Ovary (tissue), 3 donors: Measurements from ENCODE around the gene CORO6.
"Not testable (repeated sequence)": the region's sequence is repeated elsewhere in the genome, so short reads cannot be mapped to it uniquely, and the experiment has no call there.

Experiments
- POLR2A ChIP-seq: fragments of 450-650 bp; IDR thresholded peaks from one replicate; pipeline ENCODE4 v1.6.1; 2017; ENCODE audit warnings: antibody characterized with exemption, mild to moderate bottlenecking, moderate library complexity
- TF ChIP-seq, protein P1 (sequence below), 3 donors: fragments of 450-650 bp in 2 of 3; fragments of 200-600 bp in 1 of 3; IDR thresholded peaks; one replicate each; pipeline versions ENCODE4 v1.5.1 to v1.8.0; 2016 to 2022; ENCODE audit warnings: antibody characterized with exemption in 3 of 3, mild to moderate bottlenecking in 1 of 3
- donor health status: DM: no; HTN: no; CAD: no.

DNA sequence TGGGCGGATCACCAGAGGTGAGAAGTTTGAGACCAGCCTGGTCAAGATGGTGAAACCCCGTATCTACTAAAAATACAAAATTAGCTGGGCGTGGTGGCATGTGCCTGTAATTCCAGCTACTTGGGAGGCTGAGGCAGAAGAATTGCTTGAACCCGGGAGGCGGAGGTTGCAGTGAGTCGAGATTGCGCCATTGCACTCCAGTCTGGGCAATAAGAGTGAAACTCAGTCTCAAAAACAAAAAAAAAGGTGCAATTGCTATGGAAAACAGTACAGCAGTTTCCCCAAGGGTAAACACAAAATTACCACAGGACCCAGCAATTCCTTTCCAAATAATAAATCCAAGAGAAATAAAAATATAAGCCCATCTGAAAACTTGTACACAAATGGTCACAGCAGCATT is 29.2 kb upstream of the CORO6 start:
- not testable (repeated sequence) for TF ChIP-seq POLR2A
- TF ChIP-seq, protein P1, sequence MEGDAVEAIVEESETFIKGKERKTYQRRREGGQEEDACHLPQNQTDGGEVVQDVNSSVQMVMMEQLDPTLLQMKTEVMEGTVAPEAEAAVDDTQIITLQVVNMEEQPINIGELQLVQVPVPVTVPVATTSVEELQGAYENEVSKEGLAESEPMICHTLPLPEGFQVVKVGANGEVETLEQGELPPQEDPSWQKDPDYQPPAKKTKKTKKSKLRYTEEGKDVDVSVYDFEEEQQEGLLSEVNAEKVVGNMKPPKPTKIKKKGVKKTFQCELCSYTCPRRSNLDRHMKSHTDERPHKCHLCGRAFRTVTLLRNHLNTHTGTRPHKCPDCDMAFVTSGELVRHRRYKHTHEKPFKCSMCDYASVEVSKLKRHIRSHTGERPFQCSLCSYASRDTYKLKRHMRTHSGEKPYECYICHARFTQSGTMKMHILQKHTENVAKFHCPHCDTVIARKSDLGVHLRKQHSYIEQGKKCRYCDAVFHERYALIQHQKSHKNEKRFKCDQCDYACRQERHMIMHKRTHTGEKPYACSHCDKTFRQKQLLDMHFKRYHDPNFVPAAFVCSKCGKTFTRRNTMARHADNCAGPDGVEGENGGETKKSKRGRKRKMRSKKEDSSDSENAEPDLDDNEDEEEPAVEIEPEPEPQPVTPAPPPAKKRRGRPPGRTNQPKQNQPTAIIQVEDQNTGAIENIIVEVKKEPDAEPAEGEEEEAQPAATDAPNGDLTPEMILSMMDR (IDR thresholded peaks at IDR 0.05): not testable (repeated sequence)
